ENCODE data around the gene LMO1.

Gene LMO1

DNA sequence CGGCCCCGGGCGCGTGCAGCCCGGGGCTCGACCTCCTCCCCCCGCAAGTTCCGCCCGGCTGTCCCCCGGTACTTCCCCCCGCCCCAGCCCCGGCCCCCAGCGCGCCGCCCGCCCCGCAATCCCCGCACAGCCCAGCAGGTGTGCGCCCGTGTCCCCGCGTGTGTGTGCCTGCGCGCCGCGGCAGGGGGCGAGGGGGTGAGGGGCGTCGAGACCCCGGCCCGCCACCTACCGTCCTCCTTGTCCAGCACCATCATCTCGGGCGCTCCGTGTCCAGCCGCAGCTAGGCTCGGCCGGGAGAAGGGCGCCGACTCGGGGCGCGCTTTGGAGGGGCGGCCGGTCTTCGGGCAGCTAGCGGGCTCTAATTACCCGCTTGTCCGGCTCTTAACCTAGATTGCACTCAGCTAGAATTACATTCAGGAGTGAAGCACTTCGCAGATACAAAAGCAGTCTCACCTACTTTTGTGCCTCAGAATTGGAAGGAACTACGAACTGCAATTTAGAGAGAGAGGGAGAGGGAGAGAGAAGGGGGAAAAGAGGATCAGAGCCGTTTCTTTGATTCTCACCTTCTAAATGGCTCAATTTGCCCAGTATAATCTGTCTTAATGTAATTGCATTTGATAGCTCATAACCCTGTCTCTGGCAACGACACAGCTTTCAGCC is 439 bp downstream of the LMO1 start:
- no peak for DNase-seq (ENCODE audit: low spot score)

GRCh38 chr11:8262552-8263108 is 1.0 kb downstream of the LMO1 start:
- DNase-seq (ENCODE audit: low spot score): no peak

DNA sequence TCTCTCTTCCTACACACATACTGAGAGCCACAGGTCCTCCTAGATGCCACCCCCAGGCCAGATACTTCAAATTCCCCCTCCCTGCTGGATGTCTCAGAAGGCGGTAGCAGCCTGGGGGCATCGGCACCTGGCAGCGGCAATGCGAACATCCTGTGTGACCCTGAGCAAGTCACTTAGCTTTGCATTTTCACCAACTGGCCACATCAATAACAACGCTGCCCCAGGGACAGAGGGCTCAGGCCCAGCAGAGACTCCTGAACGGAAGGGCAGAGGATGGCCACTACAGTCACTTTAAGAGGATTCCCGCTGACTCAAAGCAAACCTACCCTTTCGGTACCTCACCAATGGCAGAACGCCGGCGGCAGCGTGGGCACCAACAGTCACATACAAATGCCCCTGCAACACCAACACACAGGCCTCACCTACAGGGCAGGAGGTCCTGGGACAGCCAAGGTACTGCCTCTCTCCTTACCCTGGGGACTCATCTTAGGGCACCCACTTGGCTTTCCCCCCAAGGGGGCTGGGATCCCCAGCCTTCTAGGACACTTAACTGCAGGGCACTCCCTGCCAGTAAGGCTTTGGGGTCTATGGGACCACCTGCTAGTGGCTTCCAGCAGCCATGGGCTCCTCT is 1.6 kb downstream of the LMO1 start:
- DNase-seq (ENCODE audit: low spot score): no peak

GRCh38 chr11:8261291-8261690 is 2.4 kb downstream of the LMO1 start:
- DNase-seq (ENCODE audit: low spot score): no peak

GRCh38 chr11:8260202-8260966 is 3.3 kb downstream of the LMO1 start:
- DNase-seq (ENCODE audit: low spot score): no peak

DNA sequence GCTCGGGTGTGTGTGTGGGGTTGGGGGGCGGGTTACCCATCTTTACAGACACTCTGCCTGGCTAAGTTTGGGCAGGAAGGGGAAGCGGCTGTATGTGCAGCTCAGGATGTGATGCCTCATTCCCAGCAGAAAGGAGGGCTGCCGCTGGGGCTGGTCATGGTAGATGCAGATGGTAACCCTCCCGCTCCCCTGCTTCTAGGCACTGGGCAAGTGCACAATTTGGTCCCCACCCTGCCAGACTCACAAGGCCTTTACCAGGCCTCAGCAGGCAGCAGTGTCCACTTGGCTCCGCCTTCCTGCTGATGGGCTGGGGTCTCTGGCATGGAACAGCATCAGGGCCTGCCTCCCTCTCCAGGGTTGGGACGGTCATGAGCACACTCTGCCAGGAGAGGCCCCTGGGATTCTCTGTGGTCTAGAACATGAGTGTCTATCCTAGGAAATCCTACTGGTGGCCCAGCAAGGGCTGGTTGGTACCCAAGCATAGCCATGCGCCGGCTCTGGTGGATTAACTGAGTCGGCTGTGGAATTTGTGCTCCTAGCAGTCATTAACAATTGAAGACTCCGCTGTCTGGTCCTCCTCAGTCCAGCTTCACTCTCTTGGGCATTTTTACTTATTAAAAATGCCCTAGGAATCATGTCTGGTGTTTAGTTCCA is 4.2 kb downstream of the LMO1 start:
- DNase-seq (ENCODE audit: low spot score): no peak

DNA sequence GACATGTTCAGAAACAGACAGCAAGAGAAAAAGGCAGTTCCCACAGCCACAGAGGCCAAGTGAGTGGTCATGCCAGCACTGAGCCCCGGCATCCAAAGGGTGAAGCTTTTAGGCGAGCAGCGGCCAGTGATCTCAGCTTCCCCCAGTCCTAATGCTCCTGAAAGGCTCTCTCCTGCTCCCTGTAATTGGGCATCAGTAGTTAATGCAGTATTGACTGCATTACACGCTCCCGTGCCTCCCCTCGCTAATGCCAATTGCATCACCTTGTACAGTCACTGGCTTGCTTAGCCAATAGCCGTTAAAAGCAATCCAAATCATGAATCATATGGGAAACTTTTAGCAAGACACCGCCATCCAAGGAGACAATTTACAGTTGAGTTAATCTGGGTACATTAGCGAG is 4.9 kb downstream of the LMO1 start:
- no peak for DNase-seq (ENCODE audit: low spot score)

GRCh38 chr11:8258289-8258688 is 5.4 kb downstream of the LMO1 start:
- DNase-seq (ENCODE audit: low spot score): no peak

GRCh38 chr11:8257003-8257664 is 6.5 kb downstream of the LMO1 start:
- DNase-seq (ENCODE audit: low spot score): no peak

GRCh38 chr11:8256271-8257002 is 7.2 kb downstream of the LMO1 start:
- no peak for DNase-seq (ENCODE audit: low spot score)

DNA sequence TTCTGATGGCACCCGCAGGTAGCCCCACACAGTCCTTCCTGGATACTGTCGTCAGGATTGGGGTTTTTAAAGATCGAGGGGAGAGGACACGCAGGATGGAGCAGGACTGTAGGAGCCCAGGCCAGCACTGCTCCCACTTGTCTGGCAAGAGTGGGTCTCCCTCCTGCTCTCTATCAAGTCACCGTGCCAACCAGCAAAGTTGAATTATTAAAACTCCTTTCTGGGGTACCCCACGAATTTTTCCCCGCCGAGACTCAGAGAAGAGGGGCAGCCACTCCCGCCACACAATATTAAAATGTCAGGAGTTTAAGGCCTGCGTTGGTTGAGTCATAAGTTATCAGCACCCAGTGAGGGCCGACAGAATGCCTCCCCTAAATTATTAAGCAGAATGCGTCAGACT is 10.1 kb downstream of the LMO1 start:
- DNase-seq (ENCODE audit: low spot score): no peak

GRCh38 chr11:8252946-8253345 is 10.7 kb downstream of the LMO1 start:
- no peak for DNase-seq (ENCODE audit: low spot score)

DNA sequence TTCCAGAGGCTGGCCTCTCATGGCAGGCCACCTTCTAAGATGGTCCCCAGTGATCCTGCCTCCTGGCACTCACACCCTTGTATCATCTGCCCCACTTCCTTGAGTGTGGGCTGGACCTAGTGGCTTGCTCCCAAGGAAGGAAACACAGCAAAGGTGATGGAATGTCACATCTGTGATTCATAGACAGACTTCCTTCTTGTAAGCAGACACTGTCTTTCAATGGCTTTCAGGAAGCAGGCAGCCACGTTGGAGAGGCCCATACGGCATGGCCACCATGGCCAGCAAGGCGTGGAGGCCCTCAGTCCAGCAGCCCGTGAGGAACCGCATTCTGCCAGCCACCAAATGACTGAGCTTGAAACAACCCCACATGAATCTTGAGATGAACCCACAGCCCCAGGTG is 11.3 kb downstream of the LMO1 start:
- DNase-seq (ENCODE audit: low spot score): no peak

DNA sequence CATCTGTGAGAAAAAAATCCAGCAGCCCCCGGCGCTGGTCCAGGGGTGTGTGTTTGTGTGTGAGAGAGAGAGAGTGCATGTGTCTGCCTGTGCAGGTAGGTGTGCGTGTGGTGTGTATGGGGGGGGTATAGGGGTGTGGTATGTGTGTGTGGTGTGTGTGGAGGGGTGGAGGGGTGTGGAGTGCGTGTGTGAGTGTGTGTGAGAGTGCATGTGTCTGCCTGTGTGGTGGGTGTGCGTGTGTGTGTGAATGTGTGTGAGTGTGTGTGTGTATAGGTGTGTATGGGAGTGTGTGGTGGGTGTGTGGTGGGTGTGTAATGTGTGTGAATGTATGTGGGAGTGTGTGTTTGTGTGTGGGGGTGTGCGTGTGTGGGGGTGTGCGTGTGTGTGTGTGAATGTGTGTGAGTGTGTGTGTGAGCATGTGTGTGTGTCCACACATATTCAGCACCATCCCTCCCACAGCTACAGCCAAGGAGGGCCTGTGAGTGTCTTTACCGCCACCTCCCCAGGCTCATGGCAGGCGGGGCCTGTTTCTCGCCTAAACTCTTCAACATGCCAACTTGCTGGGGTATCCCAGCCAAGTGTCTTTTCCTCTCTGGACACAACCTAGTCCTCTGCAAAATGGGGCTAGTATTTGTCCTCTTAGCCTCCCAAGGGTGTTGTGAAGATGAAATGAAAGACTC is 11.9 kb downstream of the LMO1 start:
- DNase-seq (ENCODE audit: low spot score): no peak

DNA sequence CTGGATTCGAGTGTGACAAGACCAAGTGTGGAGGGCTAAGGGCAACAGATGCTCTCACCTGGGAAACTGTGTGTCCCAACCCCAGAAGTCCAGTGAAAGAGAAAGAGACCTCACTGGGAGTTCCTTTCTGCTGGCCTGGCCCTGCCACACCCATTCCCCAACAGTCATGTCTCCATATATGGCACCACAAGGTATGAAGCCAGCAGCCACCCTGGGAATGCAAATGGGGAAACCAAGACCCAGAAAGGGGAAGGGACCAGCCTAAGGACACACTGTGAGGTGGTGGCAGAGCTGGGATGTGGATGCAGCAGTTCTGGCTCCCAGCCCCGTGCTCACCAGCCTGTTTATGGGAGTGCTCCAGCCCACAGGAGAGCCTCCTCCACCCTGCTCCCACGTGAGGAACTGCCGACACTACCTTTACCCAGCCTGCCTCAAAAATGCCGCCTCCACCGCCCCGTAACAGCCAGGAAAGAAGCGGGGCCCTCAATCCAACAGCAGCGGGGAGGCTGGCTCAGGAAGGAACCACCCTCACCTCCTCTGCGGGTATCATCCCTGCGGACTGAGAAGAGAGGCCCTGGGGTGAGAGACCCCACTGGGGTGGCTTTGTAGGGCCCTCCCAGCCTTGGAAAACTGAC is 12.6 kb downstream of the LMO1 start:
- DNase-seq (ENCODE audit: low spot score): no peak

DNA sequence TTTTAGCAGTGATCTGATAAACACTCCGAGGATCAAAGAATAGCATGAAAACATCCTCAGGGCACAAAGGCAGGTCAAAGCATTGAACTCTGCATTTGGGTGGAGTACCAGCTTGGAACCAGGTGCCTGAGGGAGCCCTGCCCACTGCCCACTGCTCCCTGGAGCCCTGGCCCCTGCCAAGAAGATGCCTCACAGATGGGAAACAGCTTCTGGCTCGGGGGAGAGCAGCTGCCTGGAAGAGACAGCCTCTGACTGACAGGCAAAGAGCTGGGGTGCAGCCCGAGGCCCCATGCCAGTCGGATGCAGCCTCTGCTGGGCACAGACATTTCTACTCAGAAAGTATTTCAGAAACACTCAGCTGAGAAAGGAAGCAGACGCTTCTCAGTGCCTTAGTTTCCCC is 13.2 kb downstream of the LMO1 start:
- DNase-seq (ENCODE audit: low spot score): no peak

GRCh38 chr11:8249482-8249881 is 14.2 kb downstream of the LMO1 start:
- no peak for DNase-seq (ENCODE audit: low spot score)

DNA sequence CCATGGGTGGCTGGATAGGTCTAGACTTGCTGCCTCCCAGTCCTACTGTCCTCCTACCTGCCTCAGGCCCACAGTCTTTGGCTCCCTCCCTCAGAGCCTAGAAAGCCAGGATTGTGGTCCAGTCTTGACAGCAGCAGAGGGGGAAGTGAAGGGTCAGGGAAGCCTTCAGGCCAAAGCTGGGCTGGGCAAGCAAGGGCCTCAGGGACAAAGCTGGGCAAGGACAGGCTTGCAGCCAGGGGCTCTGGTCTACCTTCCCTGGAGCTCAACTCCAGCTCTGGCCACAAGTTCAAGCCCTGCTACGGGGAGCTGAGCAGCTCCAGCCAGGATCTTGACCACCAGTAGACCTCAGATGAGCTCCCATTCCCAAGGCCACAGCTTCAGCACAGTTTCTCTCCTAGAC is 14.9 kb downstream of the LMO1 start:
- no peak for DNase-seq (ENCODE audit: low spot score)

DNA sequence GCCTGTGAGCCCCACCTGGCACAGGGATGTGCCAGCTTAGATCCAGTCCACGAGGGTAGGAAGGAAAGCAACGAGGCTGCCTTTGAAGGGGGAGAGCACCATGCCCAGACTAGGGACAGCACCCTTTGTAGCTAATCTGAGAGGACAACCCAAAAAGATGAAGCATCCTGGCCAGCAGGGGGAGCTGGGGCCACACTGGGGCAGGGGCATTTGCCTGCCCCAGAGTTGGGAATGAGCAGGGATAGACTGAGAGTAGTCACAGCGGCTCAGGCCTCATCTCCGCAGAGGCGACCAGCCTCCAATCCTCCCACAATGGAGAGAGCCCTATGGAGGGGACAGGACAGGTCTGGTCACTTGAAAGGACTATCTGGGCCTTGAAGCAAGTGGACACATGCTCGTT is 16.4 kb downstream of the LMO1 start:
- peak; percentile 10 for DNase-seq (ENCODE audit: low spot score)

DNA sequence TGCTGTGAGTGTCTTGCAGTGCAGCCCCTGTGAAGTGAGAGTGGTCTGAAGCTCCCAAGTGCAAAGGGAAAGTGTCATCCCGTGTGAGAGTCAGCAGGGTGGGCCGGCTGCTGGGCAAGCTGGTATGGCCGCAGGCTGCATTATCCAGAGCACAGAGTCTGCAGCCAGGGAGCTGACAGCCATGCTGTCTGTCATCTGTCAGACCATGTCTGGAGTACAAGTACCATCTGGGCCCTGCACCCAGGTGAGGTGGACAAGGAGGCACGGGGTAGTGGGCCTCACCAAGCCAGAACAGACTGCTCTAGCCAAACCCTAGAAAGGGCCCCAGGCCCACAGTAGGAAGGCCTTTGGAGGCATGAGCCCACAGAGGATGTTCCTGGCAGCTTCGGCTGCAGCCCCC is 20.2 kb downstream of the LMO1 start:
- DNase-seq (ENCODE audit: low spot score): no peak

Measured in hematopoietic multipotent progenitor cell treated with erythropoietin and hydrocortisone succinate and interleukin-3 and kit ligand, for 15 days (in vitro differentiated cells).